Activated CD8-positive, alpha-beta T cell treated with anti-CD3 and anti-CD28 coated beads for 36 hours (primary cell): ENCODE results near the gene THEM4. TPM values are rescaled to one million over a fixed set of nuclear protein-coding genes. Genes with fewer than 3 reads are reported as not detected.

Experiments
- ATAC-seq: fragments of 200-7000 bp; cut with Tn5 transposase; one replicate; pipeline ENCODE4 v1.10.0; 2021; ENCODE audit warnings: mild to moderate bottlenecking, moderate library complexity
- CTCF ChIA-PET: fragments of 350-600 bp; sonication (Branson Sonifier 250); formaldehyde crosslinking; loops from one replicate; lab custom pipeline; 2021; ENCODE audit warnings: antibody characterized with exemption; lab: Charles Lee
- POLR2A ChIA-PET: fragments of 350-600 bp; sonication (Branson Sonifier 250); formaldehyde crosslinking; loops from one replicate; lab custom pipeline; 2021; ENCODE audit warnings: antibody characterized with exemption; lab: Charles Lee
- DNase-seq: peaks from one replicate; pipeline ENCODE4 v3.0.0-alpha.2; 2020
- H3K27ac Mint-ChIP-seq: one replicate; pipeline ENCODE4 v1.8.0; 2021; ENCODE audit warnings: mild to moderate bottlenecking, mixed read lengths
- H3K27me3 Mint-ChIP-seq: one replicate; pipeline ENCODE4 v1.8.0; 2021; ENCODE audit warnings: mixed read lengths
- H3K36me3 Mint-ChIP-seq: one replicate; pipeline ENCODE4 v1.8.0; 2021; ENCODE audit warnings: low read depth, mixed read lengths
- H3K4me1 Mint-ChIP-seq: one replicate; pipeline ENCODE4 v1.8.0; 2021; ENCODE audit warnings: low read depth, mixed read lengths
- H3K4me3 Mint-ChIP-seq: one replicate; pipeline ENCODE4 v1.8.0; 2021; ENCODE audit warnings: mild to moderate bottlenecking, moderate library complexity, mixed read lengths
- H3K9me3 Mint-ChIP-seq: one replicate; pipeline ENCODE4 v1.8.0; 2021; ENCODE audit warnings: mixed read lengths
- CTCF ChIP-seq: fragments of 200-600 bp; IDR thresholded peaks from one replicate; pipeline ENCODE4 v1.8.0; 2022; ENCODE audit warnings: antibody characterized with exemption, mild to moderate bottlenecking
- intact Hi-C: fragments of 100-400 bp; cut with micrococcal nuclease; formaldehyde crosslinking; loops from one replicate; pipeline ENCODE4 v1.10.0; 2022
- total RNA-seq, 2 experiments: library from RNA; stranded (reverse); gene quantifications; one replicate each; pipeline ENCODE4 v1.2.3, GENCODE V29; 2021

Gene THEM4
- total RNA-seq, 2 experiments from 2014 or later, result 19.9 to 22.0 TPM

GRCh38 chr1:151829352-151830046 is 79.8 kb downstream of the THEM4 start:
- no peaks in the 10 kb centered on the region for H3K9me3 Mint-ChIP-seq
- CTCF ChIA-PET, result interaction anchor here (1.9 kb wide), 1 partner anchor 55 kb away, joined by 4 read pairs; no protein-coding TSS in a partner anchor
- intact Hi-C loops, result loop anchor here (5.0 to 10.0 kb wide), 2 partner anchors 37 to 235 kb away; partner anchors contain the start of gene TDRKH
- H3K36me3 Mint-ChIP-seq, result no peaks in the 10 kb centered on the region
- H3K27ac Mint-ChIP-seq, result peak overlapping the region; percentile 31
- no peak overlapping the region for H3K4me3 Mint-ChIP-seq
- peaks cover 70% of the 10 kb centered on the region for H3K4me1 Mint-ChIP-seq
- DNase-seq (peak; percentile 30), ATAC-seq (no peak)
- POLR2A ChIA-PET, result interaction anchor here (0.7 to 0.9 kb wide), 2 partner anchors 62 to 364 kb away, joined by 3 read pairs; no protein-coding TSS in a partner anchor
- TF ChIP-seq CTCF, result no peak
- no peaks in the 10 kb centered on the region for H3K27me3 Mint-ChIP-seq

DNA sequence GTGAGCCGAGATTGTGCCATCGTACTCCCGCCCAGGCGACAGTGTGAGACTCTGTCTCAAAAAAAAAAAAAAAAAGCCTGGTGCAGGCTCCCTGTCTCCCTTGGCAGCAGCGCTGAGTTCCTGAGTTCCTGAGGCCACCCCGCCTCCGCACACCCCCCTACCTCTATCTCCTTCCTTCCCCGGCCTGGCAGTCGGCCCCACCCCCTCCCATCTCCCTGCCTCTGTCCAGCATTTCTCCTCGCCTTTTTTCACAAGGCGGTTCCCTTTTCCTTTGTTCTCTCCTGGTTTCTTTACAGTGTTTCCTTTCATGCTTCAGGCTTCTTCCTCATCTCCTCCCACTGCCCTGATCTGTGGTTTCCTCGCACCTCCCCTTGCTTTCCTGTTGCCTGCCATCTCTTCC is 80.4 kb downstream of the THEM4 start:
- CTCF ChIA-PET, result interaction anchor here (3.2 kb wide), 1 partner anchor 7 kb away, joined by 14 read pairs; no protein-coding TSS in a partner anchor
- POLR2A ChIA-PET, result no interaction called here
- Mint-ChIP-seq H3K4me1 (peaks cover 65% of the 10 kb centered on the region), H3K27ac (peak overlapping the region; percentile 31), H3K4me3 (no peak overlapping the region), H3K36me3 (no peaks in the 10 kb centered on the region), H3K27me3 (no peaks in the 10 kb centered on the region), H3K9me3 (no peaks in the 10 kb centered on the region)
- no peak for TF ChIP-seq CTCF
- peak; percentile 26 for DNase-seq
- no peak for ATAC-seq
- intact Hi-C loops, result loop anchor here (5.0 kb wide), 1 partner anchor 37 kb away; the partner anchor contains the start of gene TDRKH

- Mint-ChIP-seq H3K36me3 (no peaks in the 10 kb centered on the region), H3K27me3 (no peaks in the 10 kb centered on the region), H3K4me1 (peaks cover 56% of the 10 kb centered on the region), H3K4me3 (no peak overlapping the region), H3K27ac (peak overlapping the region; percentile 21), H3K9me3 (no peaks in the 10 kb centered on the region)
- CTCF ChIA-PET, result interaction anchor here (1.1 to 3.2 kb wide), 2 partner anchors 9 to 234 kb away, joined by 3 to 14 read pairs; no protein-coding TSS in a partner anchor
- no peak for TF ChIP-seq CTCF
- ATAC-seq, result no peak
- POLR2A ChIA-PET, result interaction anchor here (1.0 to 1.3 kb wide), 2 partner anchors 64 to 81 kb away, joined by 4 to 5 read pairs; partner anchors contain the start of genes MRPL9 and THEM4
- intact Hi-C loops, result loop anchor here (5.0 kb wide), 1 partner anchor 36 kb away; the partner anchor contains the start of gene TDRKH
- DNase-seq, result peak; percentile 26
These were observed 81.5 kb downstream of the THEM4 start for GRCh38 chr1:151827853-151828252.

DNA sequence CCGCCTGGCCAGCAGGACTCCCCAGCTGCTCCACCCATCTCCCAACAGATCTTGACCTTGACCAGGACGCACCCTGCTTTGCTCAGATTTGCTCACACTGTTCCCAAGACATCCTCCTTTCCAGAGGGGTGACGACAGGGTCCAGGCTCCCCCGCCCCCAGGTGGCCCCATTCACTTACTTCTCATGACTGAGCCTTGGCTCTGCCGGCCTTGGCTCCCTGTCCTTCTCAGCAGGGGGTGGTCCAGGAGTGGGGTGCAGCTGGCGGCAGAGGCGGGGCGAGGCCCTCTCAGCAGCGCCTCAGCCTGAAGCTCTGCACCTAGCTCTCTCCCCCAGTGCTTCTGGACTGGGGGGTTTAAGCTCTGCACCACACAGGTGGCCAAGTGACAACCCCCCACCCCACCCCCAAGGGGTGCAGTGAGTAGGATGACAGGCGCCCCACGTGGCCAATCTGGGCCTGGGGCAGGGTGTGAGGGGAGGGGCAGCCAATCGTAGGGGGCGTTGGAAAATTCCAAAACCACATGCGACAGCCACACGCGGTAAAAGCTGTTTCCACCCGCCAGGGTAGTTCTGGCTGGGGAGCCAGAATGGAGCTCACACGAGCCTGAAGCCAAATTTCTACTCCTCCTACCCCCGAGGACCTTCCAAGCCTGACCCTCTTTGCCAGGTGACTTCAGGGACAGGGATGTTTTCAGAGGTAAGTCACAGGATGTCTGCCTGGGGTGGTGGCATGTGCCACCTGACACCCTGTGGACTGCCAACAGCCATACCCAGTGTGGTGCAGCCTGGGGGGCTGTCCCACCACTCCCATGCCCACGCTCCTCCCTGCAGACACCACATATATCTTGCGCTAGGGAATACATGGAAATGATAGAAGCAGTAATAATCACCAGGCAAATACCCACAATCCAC is 83.3 kb downstream of the THEM4 start:
- POLR2A ChIA-PET, result interaction anchor here (1.1 to 1.6 kb wide), 2 partner anchors 10 to 18 kb away, joined by 3 to 4 read pairs; no protein-coding TSS in a partner anchor
- Mint-ChIP-seq H3K27ac (peak overlapping the region; percentile 56), H3K9me3 (no peaks in the 10 kb centered on the region), H3K27me3 (no peaks in the 10 kb centered on the region), H3K4me3 (peak overlapping the region; percentile 63), H3K4me1 (peaks cover 61% of the 10 kb centered on the region), H3K36me3 (no peaks in the 10 kb centered on the region)
- CTCF ChIA-PET, result interaction anchor here (0.6 to 3.2 kb wide), 3 partner anchors 9 to 214 kb away, joined by 3 to 14 read pairs (median 3); no protein-coding TSS in a partner anchor
- no peak for TF ChIP-seq CTCF
- peak; percentile 54 for DNase-seq
- intact Hi-C loops, result loop anchor here (5.0 kb wide), 1 partner anchor 34 kb away; the partner anchor contains the start of gene TDRKH
- no peak for ATAC-seq
